HCT116 (cell line): ENCODE measurements around the gene FXYD6. TPM values are rescaled to one million over a fixed set of nuclear protein-coding genes. Genes with fewer than 3 reads are reported as not detected.
"Not testable (repeated sequence)": the region's sequence is repeated elsewhere in the genome, so short reads cannot be mapped to it uniquely, and the experiment has no call there.

Experiments
- ATAC-seq: fragments of 200-7000 bp; cut with Tn5 transposase; 2 replicates; pipeline ENCODE4 v1.9.1; 2020; ENCODE audit warnings: mild to moderate bottlenecking, moderate library complexity
- BruUV-seq: library from RNA; stranded (reverse); fragments of 400-500 nt; replicated peaks from 2 replicates; lab custom pipeline; 2021; lab: Mats Ljungman, UMichigan
- CTCF ChIA-PET: fragments of 300-600 bp; sonication (Branson Sonifier 250); formaldehyde crosslinking; loops from one replicate; lab custom pipeline; 2021; ENCODE audit warnings: antibody characterized with exemption; lab: Charles Lee
- POLR2A ChIA-PET: fragments of 300-600, 350-600 bp; sonication (Branson Sonifier 250); formaldehyde crosslinking; loops from one replicate; lab custom pipeline; 2021; ENCODE audit warnings: antibody characterized with exemption; lab: Charles Lee
- RAD21 ChIA-PET, 2 experiments: fragments of 300-600 bp; sonication (Branson Sonifier 250); formaldehyde crosslinking; loops; one replicate each; lab custom pipeline; 2023; ENCODE audit warnings: low total read pairs in 2 of 2; ENCODE audit not compliant: uncharacterized antibody in 2 of 2, unreplicated experiment in 2 of 2, low non-redundant PET in 1 of 2; lab: Charles Lee
- DNase-seq: peaks from one replicate; pipeline ENCODE4 v3.0.0-alpha.2; 2010; ENCODE audit warnings: low read depth, low spot score
- H2AFZ ChIP-seq: fragments of 200-600 bp; shearing (Covaris generic), sonication (generic); 2 replicates; pipeline ENCODE4 v1.6.1; 2017; ENCODE audit warnings: low read depth, mixed run types, mixed read lengths, antibody characterized with exemption, low read length; ENCODE audit not compliant: poor library complexity, severe bottlenecking
- H3K27ac ChIP-seq: 2 replicates; pipeline ENCODE4 v1.5.1; 2012; ENCODE audit warnings: low read depth, low read length
- H3K27me3 ChIP-seq: fragments of 200-600 bp; sonication (generic); 2 replicates; pipeline ENCODE4 v1.6.1; 2016; ENCODE audit warnings: mixed run types, low read length, mixed read lengths; ENCODE audit not compliant: insufficient read depth
- H3K36me3 ChIP-seq, 2 experiments: fragments of 200-500 bp in 1 of 2; fragments of 200-600 bp in 1 of 2; sonication (Bioruptor generic) in 1 of 2; sonication (generic) in 1 of 2; 2 replicates each; pipeline versions ENCODE4 v1.5.1 to v1.6.1; 2014 to 2016; ENCODE audit warnings: low read length in 2 of 2, inconsistent platforms in 1 of 2, mixed read lengths in 1 of 2, mixed run types in 1 of 2; ENCODE audit not compliant: insufficient read depth in 2 of 2, control insufficient read depth in 1 of 2
- H3K4me1 ChIP-seq, 2 experiments: fragments of 200-600 bp in 1 of 2; sonication (generic) in 1 of 2; 2 replicates each; pipeline versions ENCODE4 v1.5.1 to v1.6.1; 2012 to 2017; ENCODE audit warnings: low read length in 2 of 2, inconsistent platforms in 1 of 2, mild to moderate bottlenecking in 1 of 2, mixed read lengths in 1 of 2, mixed run types in 1 of 2, moderate library complexity in 1 of 2; ENCODE audit not compliant: insufficient read depth in 2 of 2, control insufficient read depth in 1 of 2
- H3K4me2 ChIP-seq: fragments of 200-600 bp; sonication (generic); 2 replicates; pipeline ENCODE4 v1.6.1; 2017; ENCODE audit warnings: mixed run types, low read length, mixed read lengths
- H3K4me3 ChIP-seq, 2 experiments: fragments of 200-600 bp in 1 of 2; sonication (generic) in 1 of 2; replicated peaks in 1 of 2; 2 replicates each; pipeline ENCODE4 v1.5.1; 2011 to 2016; ENCODE audit warnings: low read length in 2 of 2, control low read depth in 1 of 2, low read depth in 1 of 2, mild to moderate bottlenecking in 1 of 2, mixed read lengths in 1 of 2, mixed run types in 1 of 2
- H3K79me2 ChIP-seq: fragments of 200-600 bp; sonication (generic); 2 replicates; pipeline ENCODE4 v1.6.1; 2017; ENCODE audit warnings: mild to moderate bottlenecking, mixed run types, low read length, moderate library complexity, mixed read lengths; ENCODE audit not compliant: insufficient read depth
- H3K9ac ChIP-seq: fragments of 200-600 bp; sonication (generic); 2 replicates; pipeline ENCODE4 v1.6.1; 2016; ENCODE audit warnings: low read length, mixed read lengths
- H3K9me2 ChIP-seq: fragments of 200-600 bp; sonication (generic), shearing (Covaris generic); 2 replicates; pipeline ENCODE4 v1.6.1; 2017; ENCODE audit warnings: mixed run types, mild to moderate bottlenecking, moderate library complexity; ENCODE audit not compliant: insufficient read depth
- H3K9me3 ChIP-seq, 2 experiments: fragments of 200-500 bp in 1 of 2; fragments of 200-600 bp in 1 of 2; sonication (Bioruptor generic) in 1 of 2; sonication (generic) in 1 of 2; 2 replicates each; pipeline ENCODE4 v1.6.1; 2014 to 2017; ENCODE audit warnings: low read length in 2 of 2, mixed read lengths in 2 of 2, inconsistent platforms in 1 of 2, low read depth in 1 of 2, mild to moderate bottlenecking in 1 of 2, mixed run types in 1 of 2, moderate library complexity in 1 of 2; ENCODE audit not compliant: control insufficient read depth in 1 of 2, insufficient read depth in 1 of 2
- H4K20me1 ChIP-seq: fragments of 200-600 bp; sonication (generic), shearing (Covaris generic); 2 replicates; pipeline ENCODE4 v1.6.1; 2017; ENCODE audit warnings: mixed run types, mild to moderate bottlenecking, moderate library complexity; ENCODE audit not compliant: insufficient read depth
- ATF3 ChIP-seq: IDR thresholded peaks from 2 replicates; pipeline ENCODE4 v1.6.1; 2012
- CEBPB ChIP-seq: IDR thresholded peaks from 2 replicates; pipeline ENCODE4 v1.6.1; 2012; ENCODE audit warnings: low read depth
- ELF1 ChIP-seq: IDR thresholded peaks from 2 replicates; pipeline ENCODE4 v1.6.1; 2012; ENCODE audit warnings: low read depth, borderline replicate concordance
- EZH2phosphoT487 ChIP-seq: fragments of 200-600 bp; IDR thresholded peaks from 2 replicates; pipeline ENCODE4 v1.6.1; 2018; ENCODE audit warnings: antibody characterized with exemption, borderline replicate concordance
- POLR2AphosphoS5 ChIP-seq: IDR thresholded peaks from 2 replicates; pipeline ENCODE4 v1.6.1; 2011; ENCODE audit warnings: mild to moderate bottlenecking, low read depth, low read length, moderate library complexity
- REST ChIP-seq: IDR thresholded peaks from 2 replicates; pipeline ENCODE4 v1.6.1; 2012; ENCODE audit warnings: low read depth
- SIN3A ChIP-seq: IDR thresholded peaks from 2 replicates; pipeline ENCODE4 v1.6.1; 2012; ENCODE audit warnings: low read depth
- SP1 ChIP-seq: IDR thresholded peaks from 2 replicates; pipeline ENCODE4 v1.6.1; 2012; ENCODE audit warnings: low read depth
- SRF ChIP-seq: IDR thresholded peaks from 2 replicates; pipeline ENCODE4 v1.6.1; 2012; ENCODE audit warnings: low read depth
- intact Hi-C: fragments of 100-400 bp; cut with micrococcal nuclease; formaldehyde crosslinking; loops from 2 replicates; pipeline ENCODE4 v1.10.0; 2022
- total RNA-seq: library from RNA; stranded (reverse); gene quantifications from one replicate; pipeline ENCODE4 v1.2.1, GENCODE V29; 2021; ENCODE audit not compliant: unreplicated experiment

The FXYD6 gene
- total RNA-seq, 1 experiment from 2014 or later = 2.5 TPM

GRCh38 chr11:117814204-117814765 is 62.2 kb downstream of the FXYD6 start (continued):
- TF ChIP-seq REST = no peak
- no peak for TF ChIP-seq ELF1
- no peak for TF ChIP-seq SP1
- no peak for TF ChIP-seq EZH2phosphoT487
- no peak for TF ChIP-seq SRF
- no peak for TF ChIP-seq CEBPB
- TF ChIP-seq ATF3 = no peak
- TF ChIP-seq SIN3A = no peak
- no peak for TF ChIP-seq POLR2AphosphoS5
- TF ChIP-seq, all 23 proteins: peak for 0

DNA sequence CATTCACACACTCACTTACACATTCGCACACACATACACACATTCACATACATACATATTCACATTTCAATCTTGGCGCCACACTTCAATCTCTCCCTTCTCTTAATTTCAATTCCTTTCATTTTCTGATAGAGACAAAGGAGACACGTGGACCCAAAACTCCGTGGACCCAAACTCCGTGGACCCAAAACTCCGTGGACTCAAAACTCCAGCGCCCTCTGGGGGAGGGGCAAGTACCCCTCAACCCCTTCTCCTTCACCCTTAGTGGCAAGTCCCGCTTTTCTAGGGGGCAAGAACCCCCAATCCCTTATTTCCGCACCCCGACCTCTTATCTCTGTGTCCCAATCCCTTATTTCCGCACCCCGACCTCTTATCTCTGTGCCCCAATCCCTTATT is 66.4 kb downstream of the FXYD6 start:
- intact Hi-C loops = not testable (repeated sequence)

More for the DNA sequence above, 66.4 kb downstream of the FXYD6 start:
- DNase-seq, BruUV-seq, H4K20me1 ChIP-seq, H3K79me2 ChIP-seq, POLR2A ChIA-PET, H3K9ac ChIP-seq, ATAC-seq, H2AFZ ChIP-seq, H3K36me3 ChIP-seq, H3K4me3 ChIP-seq, H3K27me3 ChIP-seq, H3K9me3 ChIP-seq, H3K9me2 ChIP-seq, H3K27ac ChIP-seq, H3K4me2 ChIP-seq: not testable (repeated sequence)
- peaks cover 6 to 23% of the 10 kb centered on the region in 2 experiments; a peak in 3 of 4 replicates for H3K4me1 ChIP-seq
- ChIA-PET CTCF (interaction anchor here (1.7 to 3.2 kb wide), 4 partner anchors 7 to 383 kb away, joined by 6 to 90 read pairs (median 57); no protein-coding TSS in a partner anchor), RAD21 (interaction anchor here in 1 of 2 experiments (1.6 kb wide), 1 partner anchor 383 kb away, joined by 16 read pairs; no protein-coding TSS in a partner anchor)
